Lower leg skin (tissue), 4 donors: ENCODE measurements around the gene PRDM16. TPM values are rescaled to one million over a fixed set of nuclear protein-coding genes. Genes with fewer than 3 reads are reported as not detected.

ENCODE experiments used
- DNase-seq, 2 donors: peaks; one replicate each; pipeline ENCODE4 v3.0.0-alpha.2; 2019; ENCODE audit warnings: low spot score in 2 of 2
- H3K4me3 ChIP-seq: fragments of 200-600 bp; sonication (generic); 2 replicates; pipeline ENCODE4 v1.5.1; 2017; ENCODE audit warnings: mild to moderate bottlenecking, low read depth; ENCODE audit not compliant: poor library complexity, severe bottlenecking
- CTCF ChIP-seq, 3 donors: fragments of 450-650 bp; IDR thresholded peaks; one replicate each; pipeline ENCODE4 v1.5.1; 2016; ENCODE audit warnings: antibody characterized with exemption in 3 of 3, mild to moderate bottlenecking in 3 of 3, moderate library complexity in 2 of 3
- POLR2A ChIP-seq, 2 donors: fragments of 450-650 bp; IDR thresholded peaks; one replicate each; pipeline ENCODE4 v1.6.1; 2016 to 2017; ENCODE audit warnings: antibody characterized with exemption in 2 of 2, mild to moderate bottlenecking in 1 of 2, moderate library complexity in 1 of 2
- WGBS, 2 donors: methylation state at CpG; one replicate each; pipeline ENCODE4 v1.1.5; 2018; 5-methylcytosine and 5-hydroxymethylcytosine counted together
- intact Hi-C: fragments of 100-400 bp; cut with DNase I; formaldehyde crosslinking; loops from one replicate; pipeline ENCODE4 v1.15.0; 2023; ENCODE audit warnings: low total_unique reads
- total RNA-seq, 4 donors: library from RNA; depleted of rRNA; stranded (reverse); fragments of >200 nt; gene quantifications; one replicate each; pipeline ENCODE4 v1.1.0, GENCODE V29; 2016

The PRDM16 gene
- total RNA-seq, 4 donors from 2014 or later, result 0.08 to 0.91 (median 0.56) TPM; not detected in 1

GRCh38 chr1:3022511-3022973, 46.5 kb upstream of the PRDM16 start:
- DNase-seq, result peak in 1 of 2 donors; percentile 72
- intact Hi-C loops, result no loop called here
- 91 to 92% methylated on average over 15 to 18 of the region's 18 CpGs for WGBS, 2 donors
- H3K4me3 ChIP-seq, result no peak overlapping the region
- TF ChIP-seq POLR2A (IDR thresholded peaks at IDR 0.05), result no peak
- TF ChIP-seq CTCF (IDR thresholded peaks at IDR 0.05), result no peak

GRCh38 chr1:3022976-3023375, 46.0 kb upstream of the PRDM16 start:
- intact Hi-C loops, result no loop called here
- peak in 1 of 2 donors; percentile 78 for DNase-seq
- TF ChIP-seq CTCF (IDR thresholded peaks at IDR 0.05) (no peak), POLR2A (IDR thresholded peaks at IDR 0.05) (no peak)
- 66 to 72% methylated on average over 13 to 14 of the region's 14 CpGs for WGBS, 2 donors
- no peak overlapping the region for H3K4me3 ChIP-seq

DNA sequence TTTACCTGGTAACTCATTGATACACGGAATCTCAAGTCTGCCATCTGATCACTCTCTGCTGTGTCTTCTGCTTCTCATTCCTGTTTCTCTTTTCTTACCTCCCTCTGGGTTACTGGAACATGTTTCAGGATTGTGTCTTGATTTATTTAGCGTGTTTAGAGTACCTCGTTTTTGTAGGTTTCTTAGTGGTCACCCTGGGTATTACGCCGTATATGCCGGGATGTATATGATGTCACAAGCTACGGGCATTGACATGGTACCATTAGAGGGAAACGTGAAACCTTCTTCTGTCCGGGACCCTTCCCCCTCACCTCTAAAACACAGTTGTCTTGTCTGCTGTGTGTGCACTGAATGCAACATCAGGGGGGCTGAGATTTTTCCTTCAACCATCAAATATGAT, 45.0 kb upstream of the PRDM16 start:
- no peak for TF ChIP-seq CTCF (IDR thresholded peaks at IDR 0.05)
- no peak for TF ChIP-seq POLR2A (IDR thresholded peaks at IDR 0.05)
- intact Hi-C loops, result no loop called here
- WGBS, 2 donors, result 78 to 81% methylated on average over 9 of the region's 9 CpGs
- DNase-seq, result no peak
- H3K4me3 ChIP-seq, result no peak overlapping the region

- intact Hi-C loops, result no loop called here
- no peak for TF ChIP-seq POLR2A (IDR thresholded peaks at IDR 0.05)
- no peak for TF ChIP-seq CTCF (IDR thresholded peaks at IDR 0.05)
- 74 to 83% methylated on average over 11 of the region's 11 CpGs for WGBS, 2 donors
- DNase-seq, result peak in 1 of 2 donors; percentile 54
- no peak overlapping the region for H3K4me3 ChIP-seq
Observed at GRCh38 chr1:3024588-3024987, 44.4 kb upstream of the PRDM16 start.

DNA sequence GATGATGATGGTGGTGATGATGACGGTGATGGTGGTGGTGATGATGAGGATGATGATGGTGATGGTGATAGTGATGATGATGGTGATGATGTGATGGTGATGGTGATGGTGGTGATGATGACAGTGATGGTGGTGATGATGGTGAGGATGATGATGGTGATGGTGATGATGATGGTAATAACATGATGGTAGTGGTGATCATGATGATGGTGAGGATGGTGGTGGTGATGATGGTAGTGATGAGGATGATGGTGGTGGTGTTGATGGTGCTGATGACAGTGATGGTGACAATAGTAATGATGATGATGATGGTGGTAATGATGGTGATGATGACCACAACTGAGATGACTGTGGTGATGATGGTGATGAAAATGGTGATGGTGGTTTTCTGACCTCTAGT, 42.9 kb upstream of the PRDM16 start:
- DNase-seq, result no peak
- no peak for TF ChIP-seq CTCF (IDR thresholded peaks at IDR 0.05)
- no peak for TF ChIP-seq POLR2A (IDR thresholded peaks at IDR 0.05)
- intact Hi-C loops, result no loop called here
- 97 to 100% methylated on average over 1 of the region's 1 CpG for WGBS, 2 donors
- no peak overlapping the region for H3K4me3 ChIP-seq
